HG03159 (cell line): Measurements from ENCODE around the gene ESPN.
"Not testable (repeated sequence)": the region's sequence is repeated elsewhere in the genome, so short reads cannot be mapped to it uniquely, and the experiment has no call there.

Source experiments
- ATAC-seq: cut with Tn5 transposase; IDR thresholded peaks from one replicate; pipeline ENCODE4 v1.9.1; 2021; ENCODE audit warnings: mild to moderate bottlenecking, moderate library complexity; ENCODE audit not compliant: unreplicated experiment

Gene ESPN

DNA sequence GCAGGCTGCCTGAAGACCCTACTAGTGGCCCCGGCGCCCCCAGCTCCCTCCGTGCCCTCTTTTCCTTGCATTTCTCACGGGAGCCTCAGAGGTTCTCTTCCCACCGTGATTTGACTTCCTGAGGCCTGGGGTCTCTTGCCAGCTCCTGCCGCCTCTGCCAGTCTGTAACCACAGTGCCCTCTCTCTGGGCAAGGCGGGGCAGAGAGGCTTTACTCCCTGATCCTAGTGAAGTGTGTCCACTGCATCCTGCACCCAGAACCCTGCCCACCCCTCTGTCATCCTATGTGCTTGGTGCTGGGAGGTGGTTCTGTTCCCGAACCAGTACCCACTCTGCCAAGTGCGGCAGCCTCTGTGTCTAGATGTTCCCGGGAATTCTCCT is 2.4 kb downstream of the ESPN start:
- ATAC-seq: no peak

DNA sequence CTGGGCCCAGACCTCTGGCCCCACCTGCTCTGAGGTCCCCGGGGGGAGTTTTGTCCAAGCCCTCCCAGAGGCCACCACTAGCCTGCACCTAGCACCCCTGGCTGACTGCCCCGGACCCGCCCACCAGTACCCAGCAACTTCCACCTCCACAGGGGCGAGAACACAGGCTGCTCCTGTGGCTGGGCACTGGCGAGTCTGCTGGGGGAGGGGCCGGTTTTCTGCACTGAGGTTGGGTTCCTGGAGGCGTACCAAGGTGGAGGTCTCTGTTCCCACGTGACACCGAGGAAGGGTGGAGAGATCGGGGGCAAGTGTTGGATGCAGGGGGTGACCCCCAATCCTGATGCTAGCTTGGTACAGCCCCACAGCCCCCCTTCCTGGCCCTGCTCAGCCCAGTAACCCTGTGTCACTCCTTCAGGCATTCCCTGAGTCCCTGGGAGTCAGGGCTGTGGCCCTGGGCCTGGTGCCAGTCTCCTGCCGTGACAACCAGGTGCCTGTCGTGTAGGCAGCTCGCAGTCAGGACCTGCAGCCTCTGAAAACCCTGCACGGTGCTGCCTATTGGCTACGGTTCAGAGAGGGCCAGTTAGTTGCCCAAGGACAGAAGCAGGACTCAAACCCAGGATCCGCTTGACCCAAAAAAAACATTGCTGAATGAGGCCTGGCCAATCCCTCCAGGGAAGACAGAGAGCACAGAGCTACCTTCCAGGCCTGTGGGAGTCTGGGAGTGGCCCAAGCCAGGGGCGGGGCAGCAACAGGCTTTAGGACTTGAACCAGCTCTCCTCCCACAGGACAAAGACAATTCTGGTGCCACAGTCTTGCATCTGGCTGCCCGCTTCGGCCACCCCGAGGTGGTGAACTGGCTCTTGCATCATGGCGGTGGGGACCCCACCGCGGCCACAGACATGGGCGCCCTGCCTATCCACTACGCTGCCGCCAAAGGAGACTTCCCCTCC is 3.1 kb downstream of the ESPN start:
- ATAC-seq: no peak

DNA sequence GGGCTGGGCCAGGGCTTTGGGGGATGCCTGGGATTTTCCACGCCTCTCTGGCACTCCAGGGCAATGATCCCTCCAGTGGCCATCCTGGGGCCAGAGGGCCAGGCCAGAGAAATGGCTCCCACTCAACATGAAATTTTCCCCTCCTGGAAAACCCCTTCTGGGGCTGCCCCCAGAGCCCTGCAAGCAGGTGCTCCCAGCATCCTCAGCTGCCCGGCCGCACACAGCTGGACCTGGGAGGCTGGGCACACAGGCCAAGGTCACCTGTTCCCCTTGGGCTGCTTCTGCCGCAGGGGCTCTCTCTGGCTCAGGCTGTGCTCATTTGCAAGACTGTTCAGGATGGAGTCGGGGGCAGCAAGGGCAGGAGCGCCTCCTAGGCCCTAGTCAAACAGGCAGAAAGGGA is 3.9 kb downstream of the ESPN start:
- not testable (repeated sequence) for ATAC-seq

DNA sequence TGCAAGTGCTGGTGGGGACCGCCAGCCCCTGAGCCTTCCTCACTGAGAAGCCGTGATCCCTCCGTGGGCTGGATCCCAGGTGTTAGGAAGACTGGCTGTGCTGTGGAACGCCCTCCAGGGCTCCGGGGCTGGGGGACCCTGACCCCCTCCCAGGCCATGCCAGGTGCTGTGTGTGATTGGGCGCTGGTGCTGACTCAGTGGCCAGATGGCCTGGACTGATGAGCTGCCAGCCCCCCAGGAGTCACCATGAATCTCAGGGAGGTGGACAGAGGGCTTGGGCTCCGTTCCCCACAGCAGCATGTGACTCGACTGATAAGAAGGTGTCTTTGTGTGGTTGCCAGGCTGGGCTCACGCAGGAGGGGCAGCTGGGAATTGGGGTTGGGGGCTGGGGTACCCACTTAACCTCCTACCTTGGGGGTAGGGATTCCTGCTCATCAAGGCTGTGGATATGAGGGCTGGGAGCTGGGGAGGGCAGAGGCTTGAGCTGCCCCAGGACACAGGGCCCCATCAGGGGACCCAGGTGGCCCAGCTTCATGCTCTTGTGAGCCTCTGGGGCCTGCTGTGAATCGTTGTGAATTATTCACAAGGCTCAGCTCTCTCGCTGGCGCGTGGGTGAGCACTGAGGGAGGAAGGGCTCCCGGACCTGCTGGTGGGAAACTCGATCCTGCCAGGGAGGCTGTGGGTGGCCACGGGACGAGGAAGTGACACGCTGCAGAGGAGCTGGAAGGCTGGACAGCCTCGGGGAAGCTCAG is 5.3 kb downstream of the ESPN start:
- not testable (repeated sequence) for ATAC-seq

DNA sequence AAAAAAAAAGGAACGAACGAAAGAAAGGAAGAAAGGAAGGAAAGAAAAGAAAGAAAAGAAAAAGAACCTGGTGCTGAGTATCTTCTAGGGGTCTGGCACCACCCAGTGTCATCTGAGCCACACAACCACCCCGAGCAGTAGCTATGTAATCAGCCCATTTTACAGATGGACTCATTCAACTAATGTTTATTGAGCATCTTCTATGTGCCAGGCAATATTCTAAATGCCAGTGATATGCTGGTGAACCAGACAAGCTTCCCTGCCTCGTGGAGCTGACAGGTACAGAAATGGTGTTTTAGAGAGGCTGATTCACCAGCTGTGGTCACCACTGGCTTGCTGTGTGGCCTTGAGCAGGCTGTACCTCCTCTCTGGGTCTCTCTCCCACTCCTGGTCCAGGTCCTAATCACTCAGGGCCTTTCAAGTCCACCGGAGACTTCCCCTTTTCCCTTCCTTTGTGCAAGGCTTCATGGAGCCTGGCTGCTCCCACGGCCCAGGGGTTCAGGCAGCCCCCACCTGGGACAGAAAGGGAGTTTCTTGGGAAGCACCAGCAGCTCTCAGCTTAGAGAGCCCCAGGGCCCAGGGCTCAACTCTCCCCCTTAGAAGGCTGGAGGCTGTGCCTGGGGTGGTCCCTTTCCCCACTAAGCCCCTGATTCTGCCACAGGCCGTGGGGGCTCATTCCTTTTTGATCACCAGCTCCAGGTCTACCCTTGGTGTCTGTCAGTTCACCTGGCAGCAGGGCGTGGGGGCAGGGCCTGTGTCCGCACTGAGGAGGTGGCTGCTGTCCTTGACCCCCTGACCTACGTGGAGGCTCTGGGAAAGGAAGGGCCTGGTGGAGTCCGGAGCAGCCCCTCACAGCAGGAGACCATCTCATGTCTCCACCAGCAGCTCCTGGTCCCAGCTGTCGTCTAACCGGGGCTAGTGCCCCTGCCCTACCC is 7.3 kb downstream of the ESPN start:
- not testable (repeated sequence) for ATAC-seq

DNA sequence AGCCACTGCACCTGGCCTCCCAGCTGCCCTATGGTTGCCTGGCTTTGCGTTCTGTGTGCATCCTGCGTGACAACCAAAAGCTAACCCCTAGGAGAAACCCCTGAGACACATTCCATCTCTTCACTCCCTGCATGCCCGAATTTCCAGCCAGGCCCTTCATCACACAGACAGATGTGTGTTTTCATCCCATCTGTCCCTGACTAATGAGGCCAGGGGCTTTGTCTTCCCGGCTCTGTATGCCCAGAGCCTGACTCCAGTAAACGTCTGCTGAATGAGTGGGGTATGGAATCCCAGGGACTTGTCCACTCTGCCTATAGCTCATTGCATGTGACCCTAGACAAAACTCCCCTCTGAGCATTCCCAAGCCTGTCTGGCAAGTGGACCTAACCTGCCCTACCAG is 9.6 kb downstream of the ESPN start:
- no peak for ATAC-seq

DNA sequence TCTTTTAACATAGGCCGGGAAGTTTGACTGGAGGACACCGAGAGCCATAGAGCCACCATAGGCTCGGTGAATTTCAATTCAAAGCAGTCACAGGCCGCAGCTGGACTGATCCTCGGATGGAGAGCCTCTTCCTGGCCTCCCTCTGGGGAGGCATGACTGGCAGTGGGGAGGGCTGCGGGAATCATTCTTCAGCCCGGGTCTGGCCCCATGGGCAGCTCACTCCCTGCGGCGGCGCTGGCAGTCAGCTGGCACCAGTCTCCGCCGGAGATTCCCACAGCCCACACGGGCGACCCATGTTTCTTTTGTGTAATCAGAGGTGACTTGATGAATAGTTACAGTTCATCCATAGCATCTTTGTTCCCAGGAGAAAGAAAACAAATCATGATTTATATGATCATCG is 10.6 kb downstream of the ESPN start:
- no peak for ATAC-seq

DNA sequence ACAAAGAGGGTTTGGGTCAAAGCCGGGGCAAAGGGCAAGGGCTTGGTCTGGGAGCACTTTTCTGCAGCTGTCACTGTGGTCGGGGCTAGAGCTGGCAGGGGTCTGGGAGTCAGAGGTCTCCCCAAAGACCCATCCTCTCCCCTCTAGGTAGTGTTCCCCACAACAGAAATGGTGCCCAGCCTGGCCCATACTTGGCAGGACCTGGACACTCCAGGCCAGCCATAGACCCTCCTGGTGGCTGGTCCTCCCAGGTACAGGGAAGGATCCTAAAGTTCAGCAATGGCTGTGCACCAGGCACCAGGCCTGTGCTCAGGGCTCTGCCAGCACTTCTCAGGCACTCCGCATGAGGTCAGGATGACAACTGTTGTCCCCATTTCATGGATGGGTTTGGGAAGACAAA is 11.0 kb downstream of the ESPN start:
- no peak for ATAC-seq

DNA sequence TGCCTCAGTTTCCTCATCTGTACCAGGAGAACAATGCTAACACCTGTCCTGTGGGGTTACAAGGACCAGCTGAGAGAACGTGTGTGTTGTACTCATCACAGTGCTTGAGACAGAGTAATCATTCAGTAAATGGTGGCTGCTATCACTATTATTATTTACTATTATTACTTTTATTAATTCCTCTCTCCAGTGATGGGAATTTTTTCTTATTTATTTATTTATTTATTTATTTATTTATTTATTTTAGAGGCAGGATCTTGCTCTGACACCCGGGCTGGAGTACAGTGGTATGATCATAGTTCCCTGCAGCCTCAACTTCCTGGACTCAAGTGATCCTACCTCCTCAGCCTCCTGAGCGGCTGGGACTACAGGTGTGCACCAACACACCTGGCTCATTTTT is 11.7 kb downstream of the ESPN start:
- ATAC-seq: not testable (repeated sequence)

DNA sequence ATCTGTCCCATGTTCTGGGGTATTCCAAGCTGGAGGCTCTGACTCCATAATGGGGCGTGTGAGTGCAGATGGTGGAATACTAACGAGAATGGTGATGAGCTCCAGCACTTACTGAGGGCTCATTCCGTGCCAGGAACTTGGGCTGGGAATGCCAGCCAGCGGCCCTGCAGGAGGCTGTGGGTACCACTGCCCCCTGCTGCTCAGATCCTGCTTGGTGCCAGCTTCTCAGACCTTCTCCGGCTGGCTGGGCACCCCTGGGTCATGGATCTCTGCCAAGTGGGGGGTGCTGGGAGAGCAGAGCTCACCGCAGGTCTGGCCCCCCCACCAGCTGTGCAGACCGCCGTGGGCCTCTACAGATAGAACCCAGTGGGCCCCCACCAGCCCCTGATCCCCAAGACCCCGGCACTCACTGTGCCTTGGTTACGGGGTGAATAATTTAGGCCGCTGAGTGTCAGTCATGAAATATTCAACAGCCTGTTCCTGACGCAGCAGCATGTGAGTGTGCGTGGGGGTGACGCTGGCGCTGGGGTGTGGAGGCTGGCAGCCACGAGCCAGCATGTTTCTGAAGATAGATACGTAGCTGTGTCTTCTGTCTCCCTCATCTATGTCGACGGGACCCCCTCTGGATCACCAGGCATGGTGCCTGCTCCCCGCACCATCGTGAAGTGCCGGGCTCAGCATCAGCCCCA is 12.6 kb downstream of the ESPN start:
- ATAC-seq: not testable (repeated sequence)

DNA sequence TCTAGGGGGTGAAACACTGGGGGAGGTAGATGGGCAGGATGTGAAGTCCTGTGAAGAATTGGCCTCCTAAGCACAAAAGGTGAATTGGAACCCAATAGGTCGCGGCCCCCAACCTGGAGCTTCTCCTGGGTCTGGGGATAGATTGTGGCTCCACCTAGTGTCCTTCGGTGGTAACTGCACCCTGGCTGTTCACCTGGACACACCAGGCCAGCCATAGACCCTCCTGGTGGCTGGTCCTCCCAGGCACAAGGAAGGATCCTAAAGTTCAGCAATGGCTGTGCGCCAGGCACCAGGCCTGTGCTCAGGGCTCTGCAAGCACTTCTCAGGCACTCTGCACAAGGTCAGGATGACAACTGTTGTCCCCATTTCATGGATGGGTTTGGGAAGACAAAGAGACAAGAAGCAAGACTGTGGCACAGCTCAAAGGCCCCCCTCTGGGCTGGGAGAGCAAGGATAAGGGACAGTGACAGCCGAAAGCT is 13.5 kb downstream of the ESPN start:
- no peak for ATAC-seq

DNA sequence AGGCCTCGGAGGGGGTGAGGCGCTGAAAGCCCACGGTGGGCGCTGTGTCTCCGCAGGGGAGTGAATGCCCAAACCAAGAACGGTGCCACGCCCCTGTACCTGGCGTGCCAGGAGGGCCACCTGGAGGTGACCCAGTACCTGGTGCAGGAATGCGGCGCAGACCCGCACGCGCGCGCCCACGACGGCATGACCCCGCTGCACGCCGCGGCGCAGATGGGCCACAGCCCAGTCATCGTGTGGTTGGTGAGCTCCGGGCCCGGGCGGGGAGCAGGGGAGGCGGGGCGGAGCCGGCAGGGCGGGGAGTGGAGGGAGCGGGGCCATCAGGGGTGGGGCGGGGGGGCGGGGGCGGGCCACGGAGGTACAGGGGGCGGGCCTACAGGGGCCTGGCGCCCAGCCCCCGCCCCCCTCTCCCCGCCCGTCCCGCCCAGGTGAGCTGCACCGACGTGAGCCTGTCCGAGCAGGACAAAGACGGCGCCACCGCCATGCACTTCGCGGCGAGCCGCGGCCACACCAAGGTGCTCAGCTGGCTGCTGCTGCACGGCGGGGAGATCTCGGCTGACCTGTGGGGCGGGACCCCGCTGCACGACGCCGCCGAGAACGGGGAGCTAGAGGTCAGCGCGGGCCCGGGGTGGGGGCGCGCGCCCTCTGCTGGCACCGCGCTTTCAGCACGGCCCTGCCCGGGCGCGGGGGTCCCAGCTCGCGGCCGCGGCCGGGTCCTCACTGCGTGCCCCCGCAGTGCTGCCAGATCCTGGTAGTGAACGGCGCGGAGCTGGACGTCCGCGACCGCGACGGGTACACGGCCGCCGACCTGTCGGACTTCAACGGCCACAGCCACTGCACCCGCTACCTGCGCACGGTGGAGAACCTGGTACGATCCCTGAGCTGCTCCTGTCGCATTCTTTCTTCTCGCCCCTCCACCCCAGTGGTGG is 15.9 kb downstream of the ESPN start:
- ATAC-seq: no peak

DNA sequence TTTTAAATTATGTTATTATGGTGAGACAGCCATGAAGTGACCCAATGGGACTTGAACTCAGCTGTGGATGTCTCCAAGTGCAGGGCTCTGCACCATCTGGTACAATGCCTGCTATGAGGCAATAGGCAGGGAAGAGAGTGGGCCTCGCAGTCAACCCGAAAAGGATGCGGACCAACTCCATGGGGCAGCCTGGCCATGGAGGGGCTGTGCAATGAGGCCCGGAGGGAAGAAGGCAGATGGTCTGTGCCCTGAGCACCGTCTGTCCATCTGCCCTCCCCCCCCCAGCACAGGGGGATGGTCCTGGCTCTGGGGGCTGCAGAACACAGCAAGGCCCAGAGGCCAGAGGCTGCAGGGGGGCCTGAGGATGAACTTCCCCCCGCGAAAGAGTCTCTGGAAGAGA is 17.0 kb downstream of the ESPN start:
- ATAC-seq: no peak

DNA sequence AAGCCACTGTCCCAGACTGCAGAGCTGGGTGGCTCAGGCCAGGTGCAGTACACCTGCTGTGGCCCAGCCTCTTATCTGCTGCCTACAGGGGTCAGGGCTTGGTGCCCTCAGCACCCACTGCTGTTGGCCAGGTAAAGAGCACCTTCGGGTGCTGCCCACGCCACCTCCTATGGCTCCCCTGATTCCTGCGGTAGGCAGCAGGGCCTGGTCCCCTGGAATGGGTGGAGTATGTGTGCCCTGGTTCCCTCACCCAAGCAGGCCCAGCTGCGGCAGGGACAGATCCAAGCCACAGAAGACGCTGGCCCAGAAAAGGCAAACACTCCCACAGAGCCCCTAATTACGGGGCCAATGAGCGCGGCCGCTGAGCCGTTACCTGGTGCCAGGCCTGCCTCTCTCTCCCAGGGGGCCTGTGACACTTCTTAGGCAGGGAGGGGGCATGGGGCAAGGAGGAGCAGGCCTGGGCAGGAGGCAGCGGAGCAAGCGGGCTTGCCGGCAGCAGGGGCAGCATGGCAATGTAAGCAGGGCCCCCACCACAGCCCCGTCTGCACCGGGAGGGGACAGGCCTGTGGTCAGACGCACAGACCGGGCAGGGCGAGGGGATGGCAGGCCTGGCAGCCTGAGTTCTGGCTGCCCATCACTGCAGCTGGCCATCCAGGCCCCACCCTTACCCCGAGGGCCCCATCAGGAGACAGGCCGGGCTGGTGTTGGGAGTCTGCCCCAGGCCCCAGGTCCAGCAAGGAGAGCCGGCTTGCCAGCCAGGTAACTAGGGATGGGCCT is 19.0 kb downstream of the ESPN start:
- no peak for ATAC-seq

DNA sequence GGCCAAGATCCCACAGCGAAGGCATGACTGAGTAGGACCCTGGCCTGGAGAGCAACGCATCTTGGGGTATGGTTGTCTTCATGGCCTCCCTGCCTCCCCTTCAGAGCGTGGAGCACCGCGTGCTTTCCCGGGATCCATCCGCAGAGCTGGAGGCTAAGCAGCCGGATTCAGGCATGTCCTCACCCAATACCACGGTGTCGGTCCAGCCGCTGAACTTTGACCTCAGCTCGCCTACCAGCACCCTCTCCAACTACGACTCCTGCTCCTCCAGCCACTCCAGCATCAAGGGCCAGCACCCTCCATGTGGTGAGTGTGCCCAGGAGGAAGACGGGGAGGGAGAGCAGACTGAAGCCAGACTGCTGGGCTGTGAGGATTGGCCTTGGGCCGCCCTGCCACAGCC is 19.8 kb downstream of the ESPN start:
- ATAC-seq: no peak

DNA sequence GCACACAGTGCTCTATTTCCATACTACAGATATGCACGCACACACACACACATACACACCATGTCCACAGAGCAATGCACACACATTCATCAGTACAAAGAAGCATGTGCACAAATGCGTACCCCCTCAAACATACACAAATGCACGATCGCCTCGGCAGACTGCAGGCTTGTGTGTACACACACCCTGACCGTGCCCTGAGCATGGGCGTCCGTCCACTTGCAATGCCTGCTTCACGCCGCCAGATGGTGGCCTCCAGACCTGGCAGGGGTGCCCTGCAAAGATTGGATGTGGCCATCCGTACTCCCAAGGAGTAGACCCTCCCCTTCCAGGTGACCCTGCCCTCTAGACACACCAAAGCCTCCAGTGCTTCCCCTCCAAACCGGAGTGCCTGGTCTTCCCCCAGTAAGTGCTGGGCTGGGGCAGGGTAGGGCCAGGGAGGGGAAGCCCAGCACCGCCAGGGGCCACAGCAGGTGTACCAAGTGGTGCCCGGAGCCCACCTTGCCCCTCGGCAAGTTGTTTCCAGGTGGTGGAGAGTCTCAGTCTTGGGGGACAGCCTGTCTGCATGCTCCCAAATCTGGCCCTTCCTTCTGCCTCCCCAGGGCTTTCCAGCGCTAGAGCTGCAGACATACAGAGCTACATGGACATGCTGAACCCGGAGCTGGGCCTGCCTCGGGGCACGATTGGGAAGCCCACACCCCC is 20.6 kb downstream of the ESPN start:
- ATAC-seq: no peak

DNA sequence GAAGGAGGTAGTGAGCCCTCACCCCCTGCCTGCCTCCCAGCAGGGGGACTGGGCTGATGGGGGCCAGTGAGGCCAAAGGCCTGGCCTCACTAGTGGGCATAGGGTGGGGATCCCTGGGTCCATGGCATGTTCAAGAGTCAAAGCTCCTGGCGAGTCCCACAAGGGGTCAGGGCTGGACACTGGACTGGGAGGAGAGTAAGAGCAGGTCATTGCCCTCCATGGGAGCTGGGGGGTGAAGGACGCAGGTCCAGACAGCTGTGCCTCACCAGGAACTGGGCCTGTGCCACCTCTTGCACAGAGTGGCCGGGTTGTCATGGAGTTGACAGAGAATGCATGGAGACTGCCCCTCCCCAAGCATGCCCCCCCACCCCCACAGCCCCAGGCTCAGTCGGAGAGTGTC is 21.4 kb downstream of the ESPN start:
- not testable (repeated sequence) for ATAC-seq

DNA sequence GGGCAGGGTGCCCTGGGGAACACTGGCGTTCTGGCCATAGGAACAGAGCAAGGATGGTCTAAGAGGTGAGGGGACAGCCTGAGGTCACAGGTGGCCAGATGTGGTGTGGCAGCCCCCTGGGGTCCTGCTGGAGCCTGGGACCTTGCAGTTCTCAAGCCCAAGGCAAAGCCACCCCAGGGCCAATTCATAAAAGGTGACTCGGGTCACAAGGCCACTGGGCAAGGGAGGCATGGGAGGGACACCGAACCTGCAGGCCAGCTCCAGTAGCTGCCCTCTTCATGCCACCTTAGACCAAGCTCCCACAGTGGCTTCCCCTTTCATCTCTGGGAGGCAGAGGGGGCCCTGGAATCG is 22.1 kb downstream of the ESPN start:
- no peak for ATAC-seq
